NCI-H2081 treated with DMSO at 0.1 percent for 48 hours (cell line): Measurements from ENCODE around the gene STEAP3.

Experiments
- DNase-seq: peaks from one replicate; lab custom pipeline; 2025; lab: John Stamatoyannopoulos, UW

STEAP3 gene

DNA sequence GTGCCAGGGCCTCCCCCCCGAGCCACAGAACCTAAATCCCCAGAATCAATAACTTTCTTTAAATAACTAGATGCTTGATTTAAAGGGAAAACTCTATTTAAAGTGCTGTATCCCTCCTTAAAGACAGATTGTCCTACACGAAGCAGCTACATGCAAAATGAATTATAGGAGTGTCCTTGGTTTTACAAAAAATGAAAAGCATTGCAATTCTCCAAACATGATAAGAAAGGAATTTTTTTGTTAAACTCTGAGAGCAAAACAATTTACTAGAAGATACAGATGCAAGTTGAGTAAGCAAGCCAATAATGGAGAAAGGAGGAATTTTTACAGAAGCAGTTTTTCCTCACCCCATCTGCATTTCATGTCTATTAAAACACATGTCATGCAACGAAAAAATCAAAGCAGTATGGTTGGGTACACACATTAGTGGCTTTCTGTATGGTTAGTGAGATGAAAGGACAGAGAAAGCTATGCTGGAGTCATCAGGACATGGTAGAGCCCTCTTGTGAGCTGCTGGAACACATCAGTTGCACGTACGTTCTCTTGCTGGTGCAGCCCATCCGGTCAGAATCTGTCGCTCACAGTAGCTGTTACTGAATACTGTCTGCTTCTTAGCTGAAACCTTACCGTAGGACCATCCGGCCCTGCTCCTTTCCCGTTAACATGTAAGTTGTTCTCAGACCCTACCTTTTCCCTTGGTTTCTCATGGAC lies 25.9 kb upstream of the STEAP3 start:
- no peak for DNase-seq

DNA sequence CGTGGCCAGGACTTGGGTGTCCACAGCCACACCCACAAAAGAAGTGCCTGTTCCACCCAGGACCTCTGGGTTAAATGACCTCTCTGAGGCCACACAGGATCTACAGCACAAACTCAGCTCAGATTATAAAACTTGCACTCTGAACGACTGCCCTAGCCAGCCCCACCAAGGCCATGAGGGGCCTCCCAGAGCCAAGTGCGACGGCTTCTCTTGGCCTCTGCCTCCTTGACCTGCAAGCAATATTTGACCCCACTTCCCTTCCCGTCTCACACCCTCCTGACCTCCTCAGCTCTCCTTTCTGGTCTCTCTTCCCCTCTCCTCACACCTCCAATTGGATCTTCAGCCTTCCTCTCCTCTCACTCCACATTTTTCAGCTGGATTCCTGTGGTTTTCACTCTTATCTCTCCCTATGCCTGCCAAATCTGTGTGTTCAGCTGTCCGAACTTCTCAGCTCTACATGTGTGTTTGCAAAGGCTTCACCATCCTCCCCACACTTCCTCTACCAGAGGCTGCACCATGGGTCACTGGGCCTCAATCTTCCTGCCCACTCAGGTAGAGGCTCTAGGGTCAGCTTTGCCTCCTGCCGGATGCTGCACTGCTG lies 25.3 kb upstream of the STEAP3 start:
- DNase-seq = no peak

GRCh38 chr2:119201815-119202214 lies 21.8 kb upstream of the STEAP3 start:
- DNase-seq = no peak

DNA sequence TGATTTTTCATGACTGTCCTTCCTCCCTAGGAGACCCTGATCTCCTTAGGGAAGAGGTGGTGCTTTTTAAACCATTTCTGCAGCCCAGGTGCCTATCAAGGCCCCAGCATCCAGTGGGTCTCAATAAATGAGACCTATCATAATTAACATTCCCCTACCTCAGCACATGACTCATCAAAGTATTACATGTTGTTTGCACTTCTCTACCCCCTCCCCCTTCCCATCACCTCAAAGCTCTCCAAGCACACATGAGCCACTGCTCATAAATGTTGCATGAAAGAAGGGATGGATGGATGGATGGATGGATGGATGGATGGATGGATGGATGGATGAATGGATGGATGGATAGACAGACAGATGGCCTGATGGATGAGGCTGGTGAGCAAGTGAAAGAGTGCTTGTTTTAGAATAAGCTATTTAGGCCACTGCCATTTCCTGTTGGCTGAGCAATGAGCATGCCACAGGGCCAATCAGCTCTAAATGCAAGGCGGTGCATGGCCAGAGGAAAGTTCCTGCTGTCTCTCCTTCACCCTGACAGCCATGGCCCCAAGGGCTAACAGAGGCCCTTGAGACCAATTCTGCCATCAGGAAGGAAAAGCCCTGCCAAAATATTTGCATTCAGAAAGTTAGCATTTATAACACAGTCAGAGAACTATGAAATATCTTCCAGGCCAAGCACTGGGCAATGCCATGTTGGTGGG lies 20.9 kb upstream of the STEAP3 start:
- no peak for DNase-seq

- no peak for DNase-seq
These were observed 19.1 kb upstream of the STEAP3 start for GRCh38 chr2:119204525-119204924.

DNA sequence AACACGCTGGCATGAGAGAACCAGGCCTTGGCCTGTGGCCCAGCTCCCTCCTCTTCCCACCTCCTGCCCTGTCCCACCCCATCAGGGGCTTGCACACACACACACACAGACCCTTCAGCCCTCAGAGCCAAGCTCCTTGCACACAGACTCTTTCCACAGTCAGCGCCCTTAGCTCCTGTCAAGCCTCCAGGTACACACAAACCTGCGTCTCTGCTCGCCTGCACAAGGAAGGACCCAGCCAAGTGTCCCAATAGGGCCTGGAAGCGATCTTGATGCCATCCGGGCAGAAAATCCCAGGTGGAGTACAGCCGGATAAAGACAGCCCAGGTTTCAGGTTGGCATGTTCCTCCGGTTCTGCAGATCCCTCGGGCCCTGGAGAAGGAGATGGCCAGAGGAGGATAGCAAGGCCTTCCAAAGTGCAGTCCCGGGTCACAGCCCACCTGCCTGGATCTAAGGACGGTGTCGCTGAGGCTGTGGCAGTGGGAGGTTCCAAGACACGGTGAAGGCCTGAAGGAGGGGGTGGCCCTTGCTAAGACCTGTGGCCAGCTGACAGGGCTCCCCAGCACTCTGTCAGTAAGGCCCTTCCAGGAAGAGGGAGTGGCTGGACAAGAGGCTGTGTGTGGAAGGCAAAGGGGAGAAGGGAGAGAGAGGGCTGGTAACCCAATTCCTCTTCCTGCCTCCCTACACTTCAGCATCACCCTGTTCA lies 18.5 kb upstream of the STEAP3 start:
- DNase-seq = no peak

DNA sequence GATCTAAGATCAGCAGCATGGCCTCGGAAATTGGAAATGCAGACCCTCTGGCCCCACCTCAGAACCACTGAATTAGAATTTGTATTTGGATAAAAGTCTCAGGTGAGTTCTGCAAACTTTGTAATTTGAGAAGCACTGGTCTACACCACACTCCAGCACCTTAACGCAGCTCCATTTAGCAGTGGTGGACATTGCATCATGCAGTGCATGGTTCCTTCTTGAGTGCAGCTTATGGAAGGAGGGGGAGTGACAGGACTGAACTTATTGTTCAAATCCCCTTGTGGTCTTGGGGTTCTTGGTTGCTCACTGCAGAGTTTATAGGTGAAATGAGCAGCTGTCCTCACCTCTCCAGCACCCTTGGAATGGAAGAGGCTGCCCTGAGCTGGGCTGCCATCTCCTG lies 17.4 kb upstream of the STEAP3 start:
- no peak for DNase-seq

DNA sequence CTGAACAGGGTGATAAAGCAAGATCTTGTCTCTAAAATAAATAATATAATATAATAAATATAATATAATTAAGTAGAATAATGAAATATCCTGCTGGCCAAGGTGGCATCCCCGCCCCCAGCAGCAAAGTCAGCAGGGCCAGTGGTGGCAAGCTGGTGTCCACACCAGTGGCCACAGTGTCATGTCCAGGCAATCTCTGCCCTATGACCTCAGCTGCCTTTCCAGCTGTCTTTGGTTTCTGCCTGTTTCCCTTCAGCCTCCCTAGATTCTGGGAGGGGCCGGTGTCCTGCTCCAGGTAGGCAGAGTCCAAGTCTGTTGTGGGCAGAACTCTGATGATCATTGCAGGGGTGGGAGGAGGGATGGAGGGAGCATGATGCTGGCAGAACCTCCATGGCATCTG lies 16.2 kb upstream of the STEAP3 start:
- DNase-seq = no peak

DNA sequence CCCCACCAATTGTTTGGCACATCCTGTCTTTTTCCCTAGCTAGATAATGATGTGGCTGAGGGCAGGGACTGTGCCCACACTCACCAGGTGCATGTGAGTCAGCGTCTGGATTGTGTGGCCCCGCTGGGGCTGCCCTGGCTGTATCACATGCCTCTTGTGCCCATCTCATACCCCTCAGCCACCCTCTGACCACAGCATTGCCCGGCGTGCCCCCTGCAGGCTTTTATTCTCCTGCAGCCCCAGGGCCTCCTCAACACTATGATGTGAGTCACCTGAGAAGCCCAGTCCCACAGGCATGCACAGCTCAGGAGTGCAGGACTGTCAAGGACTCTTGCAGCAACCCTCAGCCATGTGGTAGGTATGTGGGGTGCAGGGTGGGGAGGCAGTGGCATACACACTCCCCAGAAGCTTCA lies 14.8 kb upstream of the STEAP3 start:
- DNase-seq = no peak

DNA sequence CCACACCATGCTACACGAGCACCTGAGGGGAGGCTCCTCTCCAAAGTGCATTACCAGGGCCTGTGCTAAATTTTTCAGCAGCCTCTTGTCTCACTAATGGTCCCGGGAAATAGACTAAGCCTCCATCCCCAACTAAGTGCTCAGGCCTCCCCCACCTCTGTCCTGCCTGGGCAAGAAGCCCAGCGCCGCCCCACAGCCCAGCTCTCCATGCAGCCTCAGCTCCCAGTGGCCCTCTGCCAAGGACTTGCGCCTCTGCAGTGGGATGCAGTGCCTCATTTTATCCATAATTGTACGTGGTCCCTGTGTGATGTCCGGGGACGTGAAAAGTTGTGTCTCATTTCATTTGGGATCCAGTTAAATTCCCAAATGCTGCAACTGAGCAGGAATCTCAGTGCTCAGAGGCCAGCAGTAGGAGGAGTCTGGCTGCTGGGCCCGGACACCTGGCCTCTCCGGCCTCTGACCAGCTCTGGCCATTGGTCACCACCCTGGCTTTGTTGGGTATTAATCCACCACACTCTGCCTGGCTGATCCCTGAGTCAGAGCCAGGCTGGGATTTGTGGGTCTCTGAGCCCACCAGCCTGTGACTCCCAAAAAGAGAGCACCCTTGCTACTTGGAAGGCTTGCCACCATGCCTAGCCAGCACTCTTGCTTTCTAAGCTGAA lies 11.4 kb upstream of the STEAP3 start:
- no peak for DNase-seq

GRCh38 chr2:119214453-119215037 lies 9.1 kb upstream of the STEAP3 start:
- DNase-seq = no peak

- DNase-seq = no peak
These were observed 6.6 kb upstream of the STEAP3 start for GRCh38 chr2:119216994-119217393.

DNA sequence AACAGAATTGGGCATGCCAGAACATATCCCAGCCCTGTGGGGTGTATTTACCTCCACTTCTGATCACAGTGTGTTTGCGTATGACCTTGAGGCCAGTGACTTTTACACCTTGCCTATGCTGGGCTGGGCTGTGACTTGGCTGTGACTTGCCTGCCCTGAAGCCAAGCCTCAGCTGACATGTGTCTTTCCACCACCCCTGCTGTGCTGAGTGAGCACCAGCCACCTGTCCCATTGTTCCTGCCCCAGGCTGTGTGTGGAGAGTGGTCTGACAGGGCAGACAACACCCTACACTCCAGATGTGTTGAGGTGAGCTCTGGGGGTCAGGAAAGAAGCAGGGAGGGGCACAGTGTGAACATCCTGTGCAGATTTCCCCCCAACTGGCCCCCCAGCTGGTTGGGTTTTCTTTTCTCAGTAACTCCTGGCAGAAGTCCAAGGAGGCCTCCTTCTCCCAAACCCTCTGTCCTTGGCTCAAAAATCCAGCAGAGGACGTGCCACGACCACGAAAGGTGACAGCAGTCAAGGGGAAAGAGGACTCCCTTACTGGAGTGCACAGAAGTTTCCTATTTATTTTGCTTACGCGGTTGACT lies 5.1 kb upstream of the STEAP3 start:
- peak; percentile 44 for DNase-seq

DNA sequence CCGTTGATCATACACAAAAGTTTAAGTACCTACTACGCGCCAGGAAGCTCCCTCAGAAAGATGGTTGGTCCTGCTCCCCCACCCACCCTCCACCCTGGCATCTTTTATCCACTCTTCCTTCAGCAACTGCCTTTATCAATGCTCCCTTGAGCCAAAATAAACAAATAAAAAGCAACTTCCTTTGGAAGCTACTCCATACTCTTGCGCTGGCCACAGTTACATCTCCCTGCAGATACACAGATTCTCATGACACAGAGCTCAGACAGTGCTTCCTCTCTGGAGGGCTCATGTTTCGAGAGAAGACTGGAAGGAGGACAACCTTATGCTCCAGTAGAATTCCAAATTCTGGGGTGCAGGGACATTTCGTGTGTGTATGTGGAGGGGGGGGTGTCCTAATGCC lies 3.8 kb upstream of the STEAP3 start:
- no peak for DNase-seq

DNA sequence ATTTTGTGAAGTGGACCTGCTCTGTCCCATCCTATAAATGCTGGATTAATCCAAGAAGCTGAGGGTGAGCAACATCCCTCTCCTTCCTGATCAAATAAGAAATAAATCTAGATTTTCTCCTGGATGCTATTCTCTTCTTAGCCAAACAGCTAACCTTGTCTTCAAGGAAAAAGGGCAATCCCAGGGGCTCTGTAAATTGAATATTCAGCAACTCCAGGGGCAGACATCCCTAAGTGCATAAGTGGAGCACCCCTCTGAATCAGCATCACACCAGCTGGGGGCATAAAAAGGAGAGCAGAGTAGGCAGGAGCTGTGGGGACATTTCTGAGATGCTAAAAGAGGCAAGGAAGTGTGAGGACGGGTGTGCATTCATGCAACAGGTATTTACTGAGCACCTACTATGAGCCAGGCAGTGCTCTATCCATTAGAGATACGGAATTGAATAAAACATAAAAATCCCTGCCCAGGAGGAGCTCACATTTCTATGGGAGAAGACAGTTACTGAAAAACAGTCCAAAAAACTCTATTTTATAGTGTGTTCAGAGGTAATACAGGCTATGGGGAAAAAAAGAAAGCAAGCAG lies 2.8 kb upstream of the STEAP3 start:
- no peak for DNase-seq

GRCh38 chr2:119221609-119222008 lies 2.0 kb upstream of the STEAP3 start:
- no peak for DNase-seq

DNA sequence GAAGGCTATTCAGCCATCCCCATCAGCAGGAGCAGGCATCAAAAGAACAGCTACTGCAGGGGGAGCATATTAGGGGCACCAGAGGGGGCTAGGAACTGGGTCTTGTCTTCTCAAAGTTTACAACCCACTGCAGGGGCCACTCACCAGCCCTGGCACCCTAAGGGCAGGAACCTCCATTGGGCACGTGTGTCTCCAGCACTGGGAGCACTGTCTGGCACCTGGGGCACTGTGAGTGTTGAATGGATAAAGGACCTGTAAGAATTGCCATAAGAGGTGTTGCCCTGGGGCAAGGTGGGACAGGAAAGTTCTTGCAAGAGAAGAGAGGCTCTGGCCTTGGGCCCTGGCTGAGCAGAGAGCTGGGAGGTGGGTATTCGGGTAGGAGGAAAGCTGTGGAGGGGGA lies 1.4 kb upstream of the STEAP3 start:
- no peak for DNase-seq

- DNase-seq = no peak
These were observed 642 bp upstream of the STEAP3 start for GRCh38 chr2:119222863-119223520.

DNA sequence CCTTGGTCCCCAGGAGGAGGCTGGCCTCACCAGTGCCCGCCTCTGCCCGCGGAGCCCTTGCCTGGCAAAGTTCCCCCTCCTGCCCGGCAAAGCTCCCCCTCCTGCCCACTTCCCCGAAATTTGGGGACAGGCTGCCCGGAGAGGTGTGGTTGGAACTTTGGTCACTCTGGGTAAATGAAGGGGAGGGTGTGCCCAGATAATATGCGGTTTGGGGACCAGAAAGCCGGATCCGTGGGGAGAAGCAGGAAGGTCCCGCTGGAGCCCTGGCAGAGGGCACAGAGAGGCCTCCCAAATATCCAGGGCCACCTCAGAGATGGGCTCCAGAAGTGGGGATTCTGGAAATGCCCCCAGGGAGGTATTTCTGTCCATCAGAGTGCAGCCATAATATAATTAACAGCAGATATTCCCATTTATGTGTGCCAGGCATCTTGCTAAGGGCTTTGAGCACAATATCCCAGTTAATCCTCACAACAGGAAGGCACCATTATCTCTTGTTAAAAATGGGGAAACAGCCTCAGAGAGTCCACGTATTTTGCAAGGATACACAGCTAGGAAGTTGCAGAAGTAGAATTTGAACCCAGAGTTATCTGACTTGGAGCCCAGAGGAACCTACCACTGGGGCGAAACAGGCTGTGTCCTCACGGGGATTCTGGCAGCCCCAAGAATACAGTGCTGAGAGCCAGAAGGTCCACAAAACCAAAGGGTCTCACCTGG lies 914 bp downstream of the STEAP3 start:
- DNase-seq = no peak
